Measurements from ENCODE around the gene FAM53C. TPM values are rescaled to one million over a fixed set of nuclear protein-coding genes. Genes with fewer than 3 reads are reported as not detected.

The FAM53C gene
- total and polyA plus RNA-seq, 10 of the 15 experiments (the other 5 are each of a cell fraction or from before 2014, with no cell fraction given), result 8.0 to 31.3 (median 24.0) TPM

DNA sequence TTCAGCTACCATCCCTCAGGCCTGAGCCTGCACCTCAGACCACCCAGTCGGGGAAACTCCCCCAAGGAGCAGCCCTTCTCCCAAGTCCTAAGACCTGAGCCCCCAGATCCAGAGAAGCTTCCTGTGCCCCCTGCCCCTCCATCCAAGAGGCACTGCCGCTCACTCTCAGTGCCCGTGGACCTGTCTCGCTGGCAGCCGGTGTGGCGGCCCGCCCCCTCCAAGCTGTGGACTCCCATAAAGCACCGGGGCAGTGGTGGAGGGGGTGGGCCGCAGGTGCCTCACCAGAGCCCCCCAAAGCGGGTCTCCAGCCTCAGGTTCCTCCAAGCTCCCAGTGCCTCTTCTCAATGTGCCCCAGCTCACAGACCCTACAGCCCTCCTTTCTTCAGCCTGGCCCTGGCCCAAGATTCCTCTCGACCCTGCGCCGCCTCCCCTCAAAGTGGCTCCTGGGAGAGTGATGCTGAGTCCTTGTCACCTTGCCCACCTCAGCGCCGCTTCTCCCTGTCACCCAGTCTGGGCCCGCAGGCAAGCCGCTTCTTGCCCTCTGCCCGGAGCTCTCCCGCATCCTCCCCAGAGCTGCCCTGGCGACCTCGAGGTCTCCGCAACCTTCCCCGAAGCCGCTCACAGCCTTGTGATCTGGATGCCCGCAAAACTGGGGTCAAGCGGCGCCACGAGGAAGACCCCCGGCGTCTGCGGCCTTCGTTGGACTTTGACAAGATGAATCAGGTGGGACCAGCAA lies 7.0 kb downstream of the FAM53C start (continued):
- TF ChIP-seq PRDM15 (CRISPR knock-in tag; IDR thresholded peaks at IDR 0.05) (no peak), RAD21 (IDR thresholded peaks at IDR 0.05; ENCODE audit: insufficient read depth, low read depth, low read length) (no peak), TCF12 (IDR thresholded peaks at IDR 0.05; ENCODE audit: low read depth, low read length) (no peak)
- TF ChIP-seq, protein P1, sequence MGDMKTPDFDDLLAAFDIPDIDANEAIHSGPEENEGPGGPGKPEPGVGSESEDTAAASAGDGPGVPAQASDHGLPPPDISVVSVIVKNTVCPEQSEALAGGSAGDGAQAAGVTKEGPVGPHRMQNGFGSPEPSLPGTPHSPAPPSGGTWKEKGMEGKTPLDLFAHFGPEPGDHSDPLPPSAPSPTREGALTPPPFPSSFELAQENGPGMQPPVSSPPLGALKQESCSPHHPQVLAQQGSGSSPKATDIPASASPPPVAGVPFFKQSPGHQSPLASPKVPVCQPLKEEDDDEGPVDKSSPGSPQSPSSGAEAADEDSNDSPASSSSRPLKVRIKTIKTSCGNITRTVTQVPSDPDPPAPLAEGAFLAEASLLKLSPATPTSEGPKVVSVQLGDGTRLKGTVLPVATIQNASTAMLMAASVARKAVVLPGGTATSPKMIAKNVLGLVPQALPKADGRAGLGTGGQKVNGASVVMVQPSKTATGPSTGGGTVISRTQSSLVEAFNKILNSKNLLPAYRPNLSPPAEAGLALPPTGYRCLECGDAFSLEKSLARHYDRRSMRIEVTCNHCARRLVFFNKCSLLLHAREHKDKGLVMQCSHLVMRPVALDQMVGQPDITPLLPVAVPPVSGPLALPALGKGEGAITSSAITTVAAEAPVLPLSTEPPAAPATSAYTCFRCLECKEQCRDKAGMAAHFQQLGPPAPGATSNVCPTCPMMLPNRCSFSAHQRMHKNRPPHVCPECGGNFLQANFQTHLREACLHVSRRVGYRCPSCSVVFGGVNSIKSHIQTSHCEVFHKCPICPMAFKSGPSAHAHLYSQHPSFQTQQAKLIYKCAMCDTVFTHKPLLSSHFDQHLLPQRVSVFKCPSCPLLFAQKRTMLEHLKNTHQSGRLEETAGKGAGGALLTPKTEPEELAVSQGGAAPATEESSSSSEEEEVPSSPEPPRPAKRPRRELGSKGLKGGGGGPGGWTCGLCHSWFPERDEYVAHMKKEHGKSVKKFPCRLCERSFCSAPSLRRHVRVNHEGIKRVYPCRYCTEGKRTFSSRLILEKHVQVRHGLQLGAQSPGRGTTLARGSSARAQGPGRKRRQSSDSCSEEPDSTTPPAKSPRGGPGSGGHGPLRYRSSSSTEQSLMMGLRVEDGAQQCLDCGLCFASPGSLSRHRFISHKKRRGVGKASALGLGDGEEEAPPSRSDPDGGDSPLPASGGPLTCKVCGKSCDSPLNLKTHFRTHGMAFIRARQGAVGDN (IDR thresholded peaks at IDR 0.05), result no peak

Measured in GM12878 (cell line).